NB4 (cell line): ENCODE measurements around the gene PSMB9.

ENCODE experiments used
- CTCF ChIP-seq: IDR thresholded peaks from one replicate; pipeline ENCODE4 v1.5.1; 2012; ENCODE audit warnings: low read depth, low read length
- MYC ChIP-seq: IDR thresholded peaks from 2 replicates; pipeline ENCODE4 v1.6.1; 2011; ENCODE audit warnings: low read depth, low read length
- POLR2A ChIP-seq: IDR thresholded peaks from 2 replicates; pipeline ENCODE4 v1.6.1; 2011; ENCODE audit warnings: mild to moderate bottlenecking; ENCODE audit not compliant: insufficient read length; ENCODE audit errors: extremely low read depth
- TF ChIP-seq, protein P1 (sequence below): IDR thresholded peaks from 2 replicates; pipeline ENCODE4 v1.6.1; 2011; ENCODE audit warnings: low read depth, low read length

- TF ChIP-seq, protein P1, sequence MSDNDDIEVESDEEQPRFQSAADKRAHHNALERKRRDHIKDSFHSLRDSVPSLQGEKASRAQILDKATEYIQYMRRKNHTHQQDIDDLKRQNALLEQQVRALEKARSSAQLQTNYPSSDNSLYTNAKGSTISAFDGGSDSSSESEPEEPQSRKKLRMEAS, result no peak
- TF ChIP-seq CTCF (no peak), MYC (no peak), POLR2A (no peak)
These were observed 11.9 kb upstream of the PSMB9 start for GRCh38 chr6:32842021-32842650.
